GM21619 (cell line): ENCODE data around the gene STRN3.
A peak's percentile ranks its signal among the peaks of the same experiment; 100 is the strongest.
"Not testable (repeated sequence)": the region's sequence is repeated elsewhere in the genome, so short reads cannot be mapped to it uniquely, and the experiment has no call there.

Source experiments
- ATAC-seq: cut with Tn5 transposase; IDR thresholded peaks from one replicate; pipeline ENCODE4 v1.9.1; 2021; ENCODE audit not compliant: unreplicated experiment

The STRN3 gene

GRCh38 chr14:31004007-31004406, 22.2 kb downstream of the STRN3 start:
- not testable (repeated sequence) for ATAC-seq

- no peak for ATAC-seq
These were observed 22.9 kb downstream of the STRN3 start for GRCh38 chr14:31003284-31003683.

GRCh38 chr14:31001339-31001658, 24.9 kb downstream of the STRN3 start:
- ATAC-seq, result no peak

GRCh38 chr14:31000629-31001338, 25.4 kb downstream of the STRN3 start:
- no peak for ATAC-seq

DNA sequence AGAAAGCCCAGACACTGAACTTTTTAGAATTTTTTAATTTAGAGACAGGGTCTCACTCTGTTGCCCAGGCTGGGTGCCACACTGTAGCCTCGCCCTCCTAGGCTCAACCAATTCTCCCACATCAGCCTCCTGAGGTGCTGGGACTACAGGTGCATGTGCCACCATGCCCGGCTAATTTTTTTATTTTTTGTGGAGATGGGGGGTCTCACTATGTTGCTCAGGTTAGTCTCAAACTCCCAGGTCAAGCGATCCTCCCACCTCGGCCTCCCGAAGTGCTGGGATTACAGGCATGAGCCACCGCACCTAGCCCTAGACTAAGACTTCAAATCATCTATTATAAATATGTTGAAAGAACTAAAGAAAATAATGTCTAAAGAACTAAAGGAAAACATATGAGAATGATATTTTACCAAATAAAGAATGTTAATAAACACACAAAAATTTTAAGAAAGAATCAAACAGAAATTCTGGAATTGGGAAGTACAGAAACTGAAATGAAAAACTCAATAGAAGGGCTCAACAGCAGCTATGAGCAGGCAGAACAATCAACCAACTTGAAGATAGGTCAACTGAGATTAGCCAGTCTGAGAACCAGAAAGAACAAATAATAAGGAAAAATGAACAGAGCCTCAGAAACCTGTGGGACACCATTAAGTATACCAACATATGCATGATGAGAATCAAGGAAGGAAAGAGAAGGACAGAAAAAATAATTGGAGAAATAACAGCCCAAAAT, 27.0 kb downstream of the STRN3 start:
- ATAC-seq, result no peak

GRCh38 chr14:30998100-30998706, 28.0 kb downstream of the STRN3 start:
- ATAC-seq, result no peak

DNA sequence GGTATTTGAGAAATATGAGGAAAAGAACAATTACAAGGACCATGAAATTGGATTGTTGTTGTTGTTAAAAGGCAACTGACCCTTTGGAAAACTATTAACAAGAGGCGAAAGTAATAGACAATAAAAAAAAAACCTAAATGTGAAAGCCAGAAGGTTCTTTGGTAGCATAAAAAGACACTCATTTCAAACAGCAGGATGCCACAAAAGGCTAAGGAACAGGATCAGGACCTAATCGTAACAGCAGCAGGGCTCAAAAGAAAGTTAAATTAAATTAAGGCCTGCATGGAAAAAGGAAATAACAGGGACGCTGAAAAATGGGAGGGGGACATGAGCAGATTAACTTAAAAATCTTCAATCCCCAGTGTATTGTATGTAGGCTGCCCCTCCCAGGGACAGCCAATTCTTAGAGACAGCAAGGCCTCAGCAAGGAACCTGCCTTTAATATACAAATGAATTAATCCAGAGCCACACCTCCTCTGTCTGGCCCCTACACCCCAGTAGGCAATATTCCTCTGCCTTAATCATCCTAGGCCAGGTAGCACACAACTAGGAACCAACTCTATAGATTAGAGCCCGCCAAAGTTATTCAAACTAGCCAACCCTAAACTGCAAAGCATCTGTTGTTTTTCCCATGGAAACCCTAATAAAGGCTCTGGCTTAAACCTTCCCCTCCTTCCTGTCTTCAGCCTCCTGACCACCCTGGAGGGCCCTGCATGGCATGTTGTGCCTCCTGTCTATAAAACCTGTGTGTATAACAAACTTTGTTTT, 29.1 kb downstream of the STRN3 start:
- ATAC-seq, result no peak

GRCh38 chr14:30995689-30996088, 30.5 kb downstream of the STRN3 start:
- ATAC-seq, result no peak

GRCh38 chr14:30994681-30995620, 31.2 kb downstream of the STRN3 start:
- peak; percentile 60 for ATAC-seq

DNA sequence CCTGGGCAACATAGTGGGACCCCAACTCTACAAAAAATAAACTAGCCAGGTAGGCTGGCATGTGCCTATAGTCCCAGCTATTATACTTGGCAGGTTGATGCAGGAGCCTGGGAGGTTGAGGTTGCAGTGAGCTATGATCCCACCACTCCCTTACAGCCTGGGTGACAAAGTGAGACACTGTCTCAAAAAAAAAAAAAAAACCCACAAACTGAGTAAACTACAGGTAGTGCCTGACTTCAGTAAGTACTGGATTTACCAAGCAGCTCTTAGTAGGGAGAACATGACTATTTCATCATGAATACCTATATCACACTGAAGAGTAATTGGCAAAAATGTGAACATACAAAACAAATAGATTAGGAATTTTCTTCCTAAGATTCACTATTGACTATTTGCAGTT, 33.1 kb downstream of the STRN3 start:
- ATAC-seq, result no peak

- ATAC-seq, result no peak
These were observed 34.8 kb downstream of the STRN3 start for GRCh38 chr14:30991408-30991807.

DNA sequence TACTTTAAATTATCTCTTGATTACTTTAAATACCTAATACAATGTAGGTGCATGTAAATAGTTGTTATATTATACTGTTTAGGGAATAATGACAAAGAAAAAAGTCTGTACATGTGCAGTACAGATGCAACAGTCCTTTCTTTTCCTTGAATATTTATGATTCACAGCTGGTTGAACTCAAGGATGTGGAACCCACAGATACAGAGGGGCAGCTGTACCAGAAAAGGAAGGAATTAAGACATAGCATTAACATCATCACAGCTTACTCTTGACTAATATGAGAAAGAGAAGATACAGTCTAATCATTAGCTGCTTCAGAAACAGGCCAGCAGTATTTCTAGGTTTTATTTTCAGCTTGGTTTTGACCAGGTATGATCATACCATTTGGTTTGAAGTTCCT, 35.4 kb downstream of the STRN3 start:
- ATAC-seq, result no peak

GRCh38 chr14:30988509-30988908, 37.7 kb downstream of the STRN3 start:
- ATAC-seq, result no peak

- no peak for ATAC-seq
These were observed 40.4 kb downstream of the STRN3 start for GRCh38 chr14:30985796-30986195.

- no peak for ATAC-seq
These were observed 42.3 kb downstream of the STRN3 start for GRCh38 chr14:30983858-30984257.

DNA sequence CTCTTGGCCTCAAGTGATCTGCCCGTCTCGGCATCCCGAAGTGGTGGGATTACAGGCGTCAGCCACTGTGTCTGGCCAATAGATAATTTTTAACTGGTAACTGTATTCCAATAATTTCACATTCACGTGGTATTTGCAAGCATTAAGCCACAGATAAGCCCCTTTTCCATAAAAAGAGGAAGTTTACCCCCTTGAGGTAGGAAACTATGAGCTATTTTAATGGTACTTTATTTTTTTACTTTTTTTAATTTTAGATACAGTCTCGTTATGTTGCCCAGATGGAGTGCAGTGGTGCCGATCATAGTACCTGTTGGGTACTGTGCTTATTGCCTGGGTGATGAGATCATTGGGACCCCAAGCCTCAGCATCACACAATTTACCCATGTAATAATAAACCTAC, 43.6 kb downstream of the STRN3 start:
- no peak for ATAC-seq

DNA sequence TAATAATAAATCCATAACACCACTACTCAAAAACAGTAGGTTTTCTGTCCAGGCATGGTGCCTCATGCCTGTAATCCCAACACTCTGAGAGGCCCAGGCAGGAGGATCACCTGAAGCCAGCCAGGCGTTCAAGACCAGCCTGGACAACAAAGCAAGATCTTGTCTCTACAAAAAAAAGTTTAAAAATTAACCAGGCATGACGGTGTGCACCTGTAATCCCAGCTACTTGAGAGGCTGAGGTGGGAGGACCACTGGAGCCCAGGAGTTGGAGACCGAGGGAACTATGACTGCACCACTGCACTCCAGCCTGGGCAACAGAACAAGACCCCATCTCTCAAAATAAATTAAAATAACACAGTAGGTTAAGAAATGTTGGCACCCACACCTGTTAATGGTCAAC, 45.2 kb downstream of the STRN3 start:
- ATAC-seq, result no peak

GRCh38 chr14:30980106-30980704, 46.0 kb downstream of the STRN3 start:
- peak; percentile 67 for ATAC-seq

DNA sequence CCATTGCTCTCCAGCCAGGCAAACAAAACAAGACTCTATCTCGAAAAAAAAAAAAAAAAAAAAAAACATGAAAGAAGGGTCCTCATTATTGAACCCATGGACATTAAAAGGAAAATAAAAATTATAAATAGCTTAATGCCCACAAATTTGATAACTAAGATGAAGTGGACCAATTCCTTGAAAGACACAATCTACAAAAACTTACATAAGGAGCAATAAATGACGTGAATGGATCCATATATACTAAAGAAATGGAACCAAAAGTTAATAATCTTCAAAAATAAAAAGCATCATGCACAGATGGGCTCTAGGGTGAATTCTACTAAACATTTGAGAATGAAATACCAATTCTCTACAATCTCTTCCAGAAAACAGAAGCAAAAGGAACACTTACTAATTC, 48.4 kb downstream of the STRN3 start:
- no peak for ATAC-seq

DNA sequence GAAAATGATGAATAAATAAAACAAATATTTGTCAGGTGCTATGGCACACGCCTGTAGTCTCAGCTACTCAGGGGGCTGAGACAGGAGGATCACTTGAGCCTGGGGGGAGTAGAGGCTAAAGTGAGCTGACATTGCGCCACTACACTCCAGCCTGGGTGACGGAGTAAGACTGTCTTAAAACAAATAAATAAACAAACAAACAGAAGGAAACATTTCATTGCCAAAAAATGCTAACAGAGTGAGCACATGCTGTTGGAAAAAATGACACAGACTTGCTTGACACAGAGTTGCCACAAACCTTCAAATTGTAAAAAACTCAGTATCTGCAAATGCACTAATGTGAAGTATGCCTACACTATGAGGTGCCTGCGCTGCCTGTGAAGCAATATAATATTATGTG, 51.6 kb downstream of the STRN3 start:
- ATAC-seq, result no peak
